IMR-90 (cell line): ENCODE results near the gene URI1. TPM values are rescaled to one million over a fixed set of nuclear protein-coding genes. Genes with fewer than 3 reads are reported as not detected.
"Not testable (repeated sequence)": the region's sequence is repeated elsewhere in the genome, so short reads cannot be mapped to it uniquely, and the experiment has no call there.

Experiments
- ATAC-seq: fragments of 200-7000 bp; cut with Tn5 transposase; 2 replicates; pipeline ENCODE4 v1.9.1; 2020; ENCODE audit warnings: low read depth, mild to moderate bottlenecking, moderate library complexity
- BruUV-seq: library from RNA; stranded (reverse); fragments of 400-500 nt; replicated peaks from 2 replicates; lab custom pipeline; 2021; lab: Mats Ljungman, UMichigan
- CTCF ChIA-PET: fragments of 300-600 bp; formaldehyde crosslinking; extraction: SDS; loops from one replicate; lab custom pipeline; 2021; ENCODE audit warnings: antibody characterized with exemption; lab: Yijun Ruan, JAX
- POLR2A ChIA-PET: fragments of 300-600 bp; sonication (Branson Sonifier 250); formaldehyde crosslinking; loops from one replicate; lab custom pipeline; 2022; ENCODE audit warnings: antibody characterized with exemption; ENCODE audit not compliant: unreplicated experiment; lab: Charles Lee
- DNase-seq: peaks from one replicate; pipeline ENCODE4 v3.0.0; 2013
- H2AFZ ChIP-seq: replicated peaks from 2 replicates; pipeline ENCODE3; 2013; ENCODE audit warnings: low read length, mild to moderate bottlenecking; ENCODE audit not compliant: poor library complexity
- H2AK5ac ChIP-seq: 2 replicates; pipeline ENCODE4 v1.6.1; 2013; ENCODE audit warnings: low read depth, low read length, inconsistent platforms
- H2AK9ac ChIP-seq: replicated peaks from 2 replicates; pipeline ENCODE3; 2013; ENCODE audit warnings: mild to moderate bottlenecking, low read depth, low read length, moderate library complexity; ENCODE audit not compliant: poor library complexity
- H2BK120ac ChIP-seq: 2 replicates; pipeline ENCODE4 v1.6.1; 2013; ENCODE audit warnings: low read depth, low read length, inconsistent platforms
- H2BK15ac ChIP-seq: 3 replicates; pipeline ENCODE4 v1.6.1; 2013; ENCODE audit warnings: low read depth, low read length, inconsistent platforms
- H2BK20ac ChIP-seq: 2 replicates; pipeline ENCODE4 v1.6.1; 2013; ENCODE audit warnings: low read depth, mild to moderate bottlenecking, inconsistent platforms, low read length, moderate library complexity
- H2BK5ac ChIP-seq: 2 replicates; pipeline ENCODE4 v1.6.1; 2013; ENCODE audit warnings: mild to moderate bottlenecking, low read depth, low read length, inconsistent platforms; ENCODE audit not compliant: poor library complexity, severe bottlenecking
- H3K14ac ChIP-seq: replicated peaks from 2 replicates; pipeline ENCODE4 v1.6.1; 2013; ENCODE audit warnings: low read depth, low read length, inconsistent platforms
- H3K18ac ChIP-seq: 2 replicates; pipeline ENCODE4 v1.6.1; 2013; ENCODE audit warnings: low read depth, low read length, control low read depth
- H3K23ac ChIP-seq: 2 replicates; pipeline ENCODE4 v1.6.1; 2013; ENCODE audit warnings: low read depth, low read length, inconsistent platforms
- H3K27ac ChIP-seq: 2 replicates; pipeline ENCODE4 v1.5.1; 2013; ENCODE audit warnings: mild to moderate bottlenecking, control low read depth, low read length; ENCODE audit not compliant: insufficient read depth
- H3K27me3 ChIP-seq: 2 replicates; pipeline ENCODE4 v1.6.1; 2013; ENCODE audit warnings: low read length; ENCODE audit not compliant: control insufficient read depth, insufficient read depth
- H3K36me3 ChIP-seq: 2 replicates; pipeline ENCODE4 v1.6.1; 2013; ENCODE audit warnings: low read length, mixed read lengths; ENCODE audit not compliant: control insufficient read depth, insufficient read depth
- H3K4ac ChIP-seq: 2 replicates; pipeline ENCODE4 v1.6.1; 2013; ENCODE audit warnings: low read depth, low read length, inconsistent platforms
- H3K4me1 ChIP-seq: 2 replicates; pipeline ENCODE4 v1.6.1; 2013; ENCODE audit warnings: low read length, mixed read lengths; ENCODE audit not compliant: control insufficient read depth, insufficient read depth
- H3K4me2 ChIP-seq: 2 replicates; pipeline ENCODE4 v1.6.1; 2013; ENCODE audit warnings: low read depth, mild to moderate bottlenecking, control low read depth, low read length, moderate library complexity
- H3K4me3 ChIP-seq: 2 replicates; pipeline ENCODE4 v1.5.1; 2013; ENCODE audit warnings: low read depth, mild to moderate bottlenecking, control low read depth, low read length, moderate library complexity; ENCODE audit not compliant: insufficient read depth
- H3K56ac ChIP-seq: 2 replicates; pipeline ENCODE4 v1.6.1; 2013; ENCODE audit warnings: low read length, inconsistent platforms; ENCODE audit not compliant: insufficient read depth; ENCODE audit errors: extremely low read depth
- H3K79me1 ChIP-seq, 2 experiments: 2 replicates each; pipeline ENCODE4 v1.6.1; 2013; ENCODE audit warnings: low read length in 2 of 2, inconsistent platforms in 1 of 2, low read depth in 1 of 2
- H3K9ac ChIP-seq: 2 replicates; pipeline ENCODE4 v1.6.1; 2013; ENCODE audit warnings: low read depth, low read length, control low read depth
- H3K9me1 ChIP-seq: 2 replicates; pipeline ENCODE4 v1.6.1; 2013; ENCODE audit warnings: low read length, inconsistent platforms; ENCODE audit not compliant: insufficient read depth
- H3K9me3 ChIP-seq: 2 replicates; pipeline ENCODE4 v1.6.1; 2013; ENCODE audit warnings: low read length; ENCODE audit not compliant: control insufficient read depth, insufficient read depth
- H4K20me1 ChIP-seq: 2 replicates; pipeline ENCODE4 v1.6.1; 2013; ENCODE audit warnings: low read length, inconsistent platforms; ENCODE audit not compliant: insufficient read depth
- H4K5ac ChIP-seq: 2 replicates; pipeline ENCODE4 v1.6.1; 2013; ENCODE audit warnings: mild to moderate bottlenecking, low read depth, low read length, control low read depth
- H4K8ac ChIP-seq, 2 experiments: 2 replicates each; pipeline ENCODE4 v1.6.1; 2013; ENCODE audit warnings: low read depth in 2 of 2, low read length in 2 of 2, control low read depth in 1 of 2, inconsistent platforms in 1 of 2
- H4K91ac ChIP-seq: 2 replicates; pipeline ENCODE4 v1.6.1; 2013; ENCODE audit warnings: low read depth, low read length, inconsistent platforms; ENCODE audit not compliant: insufficient read depth
- WGBS, 2 experiments: methylation state at CpG; one replicate each; pipeline versions ENCODE4 v1.1.5 to v1.1.7; 2013; ENCODE audit warnings: missing lambda C conversion rate in 2 of 2; ENCODE audit not compliant: insufficient read length in 1 of 2; ENCODE audit errors: extremely low coverage in 2 of 2; 5-methylcytosine and 5-hydroxymethylcytosine counted together
- dilution Hi-C: fragments of 300-500 bp; cut with HindIII; formaldehyde crosslinking; loops from one replicate; pipeline ENCODE4 v1.14.3; 2018; ENCODE audit warnings: low sequenced_read_pairs; ENCODE audit not compliant: unreplicated experiment
- in situ Hi-C: fragments of 300-500 bp; cut with MboI; formaldehyde crosslinking; loops from 3 replicates; pipeline ENCODE4 v1.14.3; 2019; ENCODE audit warnings: low sequenced_read_pairs, inconsistent platforms, mixed read lengths
- intact Hi-C: fragments of 100-400 bp; cut with micrococcal nuclease; formaldehyde crosslinking; loops from 2 replicates; pipeline ENCODE4 v1.10.0; 2022
- polyA plus RNA-seq, 3 experiments: library from polyadenylated mRNA; depleted of rRNA; stranded (reverse); fragments of >200 nt; gene quantifications; 2 replicates each; pipeline ENCODE4 v1.2.3, GENCODE V29; 2012; ENCODE audit warnings: low replicate concordance in 1 of 3
- total RNA-seq: library from RNA; depleted of rRNA; stranded (reverse); fragments of >200 nt; gene quantifications from 2 replicates; pipeline ENCODE4 v1.2.3, GENCODE V29; 2012

URI1 gene
- total and polyA plus RNA-seq, 2 of the 4 experiments (the other 2 are of a cell fraction) = 43.2 to 45.3 TPM

GRCh38 chr19:29948759-29949470 is 6.9 kb downstream of the URI1 start:
- H2AK9ac ChIP-seq, BruUV-seq, H3K9me1 ChIP-seq, H2AFZ ChIP-seq, H2BK120ac ChIP-seq, H3K14ac ChIP-seq, H3K27me3 ChIP-seq, H4K91ac ChIP-seq, CTCF ChIA-PET, ATAC-seq, H4K8ac ChIP-seq, H2BK5ac ChIP-seq, H3K4me1 ChIP-seq, H2BK15ac ChIP-seq, H3K36me3 ChIP-seq, in situ Hi-C loops, H3K4ac ChIP-seq, H3K9ac ChIP-seq, H2AK5ac ChIP-seq, H3K56ac ChIP-seq, H2BK20ac ChIP-seq, H3K23ac ChIP-seq, DNase-seq, dilution Hi-C loops, H4K5ac ChIP-seq, H3K4me2 ChIP-seq, POLR2A ChIA-PET, H3K4me3 ChIP-seq, H3K9me3 ChIP-seq, H3K18ac ChIP-seq, H3K27ac ChIP-seq: not testable (repeated sequence)
- intact Hi-C loops = loop anchor here (10.0 kb wide), 1 partner anchor 276 kb away; no protein-coding TSS in a partner anchor
- Histone ChIP-seq H3K79me1 (peaks cover 24 to 41% of the 10 kb centered on the region in 2 experiments), H4K20me1 (peaks cover 40% of the 10 kb centered on the region)
- 100% methylated on average over 2 of the region's 57 CpGs; no CpG with 5 or more reads in 1 of the 2 experiments for WGBS, 2 experiments
